GM18868 (cell line): ENCODE measurements around the gene ANK3.

Source experiments
- ATAC-seq: cut with Tn5 transposase; IDR thresholded peaks from one replicate; pipeline ENCODE4 v1.9.1; 2021; ENCODE audit warnings: mild to moderate bottlenecking, moderate library complexity; ENCODE audit not compliant: unreplicated experiment

The ANK3 gene

DNA sequence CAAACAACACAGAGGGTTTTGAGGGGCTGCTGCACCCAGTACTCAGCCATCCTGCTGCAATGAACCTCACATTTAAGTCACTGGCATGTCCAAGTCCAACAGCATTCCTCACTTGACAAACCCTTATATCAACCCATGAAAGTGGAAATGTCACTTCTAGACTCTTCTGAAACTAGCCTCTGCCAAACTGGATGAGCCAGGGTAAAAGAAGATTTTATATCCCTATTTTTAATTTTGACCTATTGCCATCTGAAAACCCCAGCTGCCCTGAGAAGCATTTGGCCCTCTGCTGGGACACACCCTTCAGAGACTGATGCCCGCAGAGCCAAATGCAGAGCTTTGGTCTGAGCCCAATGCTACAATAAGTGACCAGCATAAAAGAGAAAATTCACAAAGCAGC lies 201.1 kb downstream of the ANK3 start:
- no peak for ATAC-seq

DNA sequence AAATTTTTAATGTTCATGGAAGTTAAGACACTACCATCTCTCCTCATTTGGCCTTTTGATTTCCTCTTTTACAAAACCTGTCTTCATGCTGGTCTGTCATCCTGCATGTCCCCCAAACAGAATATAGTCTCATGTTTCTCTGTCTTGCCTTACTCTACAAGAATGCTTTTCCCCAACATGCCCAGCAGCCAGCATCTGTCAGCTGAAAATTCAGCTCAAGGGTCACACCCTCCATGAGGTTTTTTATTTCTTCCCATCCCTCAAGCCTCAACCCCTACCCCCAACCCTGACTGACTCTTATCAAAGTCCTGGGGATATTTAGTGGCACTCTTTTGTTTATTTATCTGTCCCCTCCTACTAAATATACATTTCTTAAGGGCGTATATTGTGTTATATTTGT lies 202.0 kb downstream of the ANK3 start:
- ATAC-seq = no peak

DNA sequence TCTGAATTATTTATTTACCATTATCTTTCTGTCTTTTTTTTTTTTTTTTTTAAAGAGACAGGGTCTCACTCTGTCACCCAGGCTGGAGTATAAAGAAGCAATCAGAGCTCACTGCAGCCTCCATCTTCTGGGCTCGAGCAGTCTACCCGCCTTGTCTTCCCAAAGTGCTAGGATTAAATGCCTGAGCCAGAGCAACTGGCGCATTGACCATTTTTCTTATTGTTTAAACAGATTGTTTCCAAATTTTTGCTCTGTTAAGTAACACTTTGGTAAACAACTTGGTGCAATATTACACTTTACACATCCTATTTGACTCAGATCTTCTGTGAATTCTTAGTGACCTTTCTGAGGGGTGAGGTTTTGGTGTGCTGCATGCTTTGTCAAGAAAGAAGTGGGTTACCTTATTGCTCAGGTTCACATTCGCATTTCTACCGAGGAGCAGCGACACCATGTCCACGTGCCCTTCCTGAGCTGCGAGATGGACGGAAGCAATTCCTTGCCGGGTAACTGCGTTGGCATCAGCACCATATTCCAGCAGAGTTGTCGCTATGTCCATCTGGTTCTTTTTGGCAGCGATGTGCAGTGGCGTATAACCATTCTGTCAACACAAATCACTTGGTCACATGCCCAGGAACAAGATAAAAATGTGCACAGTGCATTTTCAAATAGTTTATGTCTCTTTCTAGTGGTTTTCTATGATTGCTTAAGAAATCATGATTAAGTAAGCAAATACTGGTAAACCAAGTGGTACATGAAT lies 203.2 kb downstream of the ANK3 start:
- ATAC-seq = no peak

DNA sequence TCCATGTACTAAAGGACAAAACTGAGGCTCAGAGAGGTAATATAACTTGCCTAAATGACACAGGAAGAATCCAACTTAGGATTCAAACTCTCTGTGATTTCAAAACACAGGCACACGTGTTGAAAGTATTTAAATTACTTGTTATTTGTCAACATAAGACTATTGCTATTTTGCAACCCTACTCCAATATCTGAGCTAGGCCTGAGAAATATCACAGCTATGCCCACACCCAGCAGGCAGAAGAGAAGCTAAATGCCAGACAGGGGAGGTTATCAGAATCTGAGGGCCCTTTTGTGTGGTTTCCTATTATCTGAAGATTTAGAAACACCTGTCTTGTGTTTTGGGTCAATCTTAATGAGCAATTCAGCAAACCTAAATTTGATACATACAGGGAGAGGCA lies 204.3 kb downstream of the ANK3 start:
- no peak for ATAC-seq

DNA sequence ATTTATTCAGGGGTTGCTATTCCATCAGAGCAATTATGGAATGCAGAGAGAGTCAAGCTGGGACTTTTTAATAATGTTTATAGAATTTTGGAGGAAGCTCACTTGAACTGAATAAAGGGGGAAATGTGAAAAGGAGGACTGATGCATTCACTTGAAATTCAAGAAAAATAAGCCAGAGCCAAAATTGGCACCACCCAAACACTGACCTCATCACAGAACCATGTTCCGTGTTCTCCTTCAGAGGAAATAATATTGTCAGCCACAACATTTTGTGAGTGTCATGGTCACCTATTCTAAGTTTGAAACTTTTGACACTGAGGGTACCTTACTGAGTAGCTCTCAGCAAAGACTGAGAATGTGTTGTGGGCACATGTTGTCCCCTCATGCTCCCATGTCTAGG lies 207.0 kb downstream of the ANK3 start:
- no peak for ATAC-seq

DNA sequence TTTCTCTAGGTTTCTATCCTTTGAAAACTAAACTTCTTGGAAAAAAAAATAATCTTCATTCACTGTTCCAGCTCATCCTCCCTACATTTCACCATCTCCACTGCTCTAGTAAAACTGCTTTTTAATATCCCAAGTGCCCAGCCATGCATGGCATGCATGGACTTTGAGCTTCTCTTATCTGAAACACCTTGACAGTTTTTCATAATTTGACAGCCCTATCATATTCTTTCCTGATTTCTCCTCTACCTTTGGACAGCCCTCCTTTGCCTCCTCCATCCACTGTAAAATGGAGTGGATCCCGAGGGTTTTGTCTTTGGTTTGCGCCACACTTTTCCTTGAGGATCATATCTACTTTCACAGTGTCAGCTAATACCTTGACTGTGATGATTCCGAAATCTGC lies 212.8 kb downstream of the ANK3 start:
- ATAC-seq = no peak

DNA sequence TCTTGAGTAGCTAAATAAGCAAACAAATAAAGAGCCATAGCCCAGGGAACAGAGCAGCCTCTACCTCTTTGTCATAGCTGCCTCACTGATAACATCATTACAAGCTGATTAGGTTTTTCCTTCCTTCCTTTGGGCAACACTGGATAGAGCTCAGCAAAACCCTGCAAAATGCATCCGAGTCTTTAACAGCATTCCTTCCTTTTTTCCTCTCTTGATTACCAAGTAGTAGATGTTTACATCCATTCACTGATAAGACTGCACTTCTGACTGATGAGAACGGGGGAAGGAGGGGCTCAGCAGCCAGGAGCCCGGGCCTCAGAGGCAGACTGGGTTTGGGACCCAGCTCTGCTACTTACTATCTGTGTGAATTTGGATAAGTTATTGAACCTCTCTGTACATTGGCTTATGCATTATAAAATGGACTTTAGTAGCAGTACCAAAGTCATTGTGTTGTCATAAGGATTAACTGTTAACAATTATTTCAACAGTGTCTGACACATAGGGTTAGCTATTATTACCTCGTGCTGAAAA lies 214.2 kb downstream of the ANK3 start:
- no peak for ATAC-seq

DNA sequence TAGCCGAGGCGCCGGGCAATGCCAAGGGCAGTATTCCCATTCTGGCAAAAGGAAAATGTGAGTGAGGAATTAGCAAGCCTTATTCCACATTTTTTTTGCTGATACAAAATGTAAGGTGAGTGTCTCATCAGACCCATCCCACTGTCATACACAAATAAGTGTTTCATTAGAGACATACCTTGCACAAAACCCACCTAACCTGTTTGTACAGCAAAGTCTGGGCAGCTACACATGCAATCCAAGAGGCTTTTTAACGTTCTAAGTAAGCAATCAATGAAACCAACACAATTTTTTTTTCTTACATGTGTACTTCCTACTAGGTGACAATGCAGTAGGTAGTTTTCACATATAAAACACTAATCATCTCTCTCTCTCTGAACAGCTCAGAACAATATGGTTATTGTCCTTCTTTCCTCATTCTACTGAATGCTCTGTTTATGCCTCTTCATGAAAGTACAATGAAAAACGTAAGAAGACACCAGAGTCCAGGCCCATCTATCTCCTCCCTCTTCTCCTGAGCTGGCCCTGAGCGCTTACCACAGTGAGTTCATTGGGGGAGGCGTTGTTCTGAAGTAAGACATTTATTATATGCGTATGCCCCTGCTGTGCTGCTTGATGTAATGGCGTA lies 217.2 kb downstream of the ANK3 start:
- no peak for ATAC-seq

DNA sequence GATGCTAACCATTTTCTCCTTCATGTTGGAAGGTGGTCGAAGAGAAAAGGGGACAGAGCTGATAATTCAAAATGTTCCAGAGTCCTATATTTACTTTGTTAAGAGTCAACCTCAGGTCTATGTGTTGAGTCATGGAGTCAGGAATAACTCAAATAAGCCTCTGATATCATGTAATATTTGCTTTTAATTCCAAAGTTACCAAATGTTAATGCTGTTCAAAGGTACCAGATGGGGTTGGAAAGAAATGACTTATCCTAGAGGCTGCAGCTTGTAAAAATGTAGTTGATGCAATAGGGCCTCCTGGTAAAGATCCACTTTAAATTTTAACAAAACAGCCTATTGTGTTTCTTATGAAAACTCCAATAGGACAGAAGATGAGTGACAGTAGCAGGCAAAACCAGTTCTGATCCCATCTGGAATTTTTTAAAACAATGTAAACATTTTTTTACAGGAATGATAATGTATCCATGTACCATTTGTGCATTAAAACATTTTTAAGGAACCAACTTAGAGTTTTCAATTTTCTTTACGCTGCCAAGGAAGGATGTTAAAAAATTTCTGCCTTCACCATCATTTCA lies 218.2 kb downstream of the ANK3 start:
- no peak for ATAC-seq

DNA sequence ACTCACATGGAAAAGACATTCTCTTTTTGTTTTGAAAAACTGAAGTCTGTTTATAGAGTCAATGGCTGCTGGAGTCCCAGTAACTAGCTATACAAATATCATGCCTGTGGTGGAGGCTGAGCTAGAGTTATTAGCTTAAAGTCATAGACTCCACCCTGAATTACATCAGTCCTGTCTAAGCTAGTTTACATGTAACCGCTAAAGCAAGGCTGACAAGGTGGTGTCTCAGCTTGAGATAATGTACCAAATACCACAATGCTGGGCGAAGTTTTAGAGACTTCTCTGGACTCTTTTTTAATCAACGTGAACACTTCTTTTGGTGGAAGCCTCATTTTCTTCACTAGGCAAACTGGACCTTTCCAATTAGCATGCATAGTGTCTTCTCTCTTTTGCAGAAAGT lies 219.4 kb downstream of the ANK3 start:
- ATAC-seq = no peak

DNA sequence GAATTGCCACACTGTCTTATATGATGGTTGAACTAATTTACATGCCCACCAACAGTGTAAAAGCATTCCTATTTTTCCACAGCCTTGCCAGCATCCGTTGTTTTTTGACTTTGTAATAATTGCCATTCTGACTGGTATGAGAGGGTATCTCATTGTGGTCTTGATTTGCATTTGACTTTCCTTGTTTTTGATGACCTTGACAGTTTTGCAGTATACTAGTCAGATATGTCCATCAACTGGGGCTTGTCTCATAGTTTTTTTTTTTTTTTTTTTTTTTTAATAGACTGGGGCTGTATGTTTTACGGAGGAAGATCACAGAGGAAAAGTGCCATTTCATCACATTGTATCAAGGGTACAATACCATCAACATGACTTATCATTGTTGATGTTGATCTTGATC lies 220.6 kb downstream of the ANK3 start:
- ATAC-seq = no peak

DNA sequence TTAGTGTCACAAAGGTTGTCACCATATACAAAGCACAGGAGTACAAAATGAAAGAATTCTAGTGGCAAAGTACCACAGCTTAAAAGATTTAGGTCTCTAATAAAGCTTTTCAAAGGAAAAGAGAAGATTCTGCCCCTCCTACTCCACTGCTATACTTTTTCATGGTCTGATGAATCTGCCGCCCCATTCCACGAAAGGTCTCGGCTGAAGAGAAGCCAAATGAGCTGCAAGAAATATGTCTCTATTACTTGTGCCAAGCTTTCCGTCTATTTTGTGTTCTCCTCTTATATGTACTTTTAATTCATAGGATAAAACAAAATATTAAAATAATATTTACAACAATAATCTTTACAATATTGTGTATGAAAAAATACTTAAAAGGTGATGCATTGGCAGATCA lies 222.6 kb downstream of the ANK3 start:
- no peak for ATAC-seq

DNA sequence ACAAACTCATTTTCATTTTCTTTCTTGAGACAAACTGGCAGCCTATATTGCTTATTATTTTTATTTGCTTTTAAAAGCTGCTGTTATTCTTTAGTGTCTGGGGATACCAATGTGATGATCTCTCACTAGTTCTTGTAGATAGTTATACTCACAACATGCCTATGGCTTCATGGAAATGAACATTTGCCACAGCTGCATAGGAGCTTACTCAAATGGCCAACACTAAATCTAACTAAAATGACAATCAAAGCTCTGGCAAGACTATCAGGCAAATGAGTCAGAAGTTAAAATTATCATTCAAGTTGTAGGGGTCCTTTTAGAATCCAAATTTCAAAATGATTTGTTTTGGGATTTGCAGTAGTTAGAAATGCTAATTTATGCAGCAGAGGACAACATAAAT lies 225.9 kb downstream of the ANK3 start:
- no peak for ATAC-seq

DNA sequence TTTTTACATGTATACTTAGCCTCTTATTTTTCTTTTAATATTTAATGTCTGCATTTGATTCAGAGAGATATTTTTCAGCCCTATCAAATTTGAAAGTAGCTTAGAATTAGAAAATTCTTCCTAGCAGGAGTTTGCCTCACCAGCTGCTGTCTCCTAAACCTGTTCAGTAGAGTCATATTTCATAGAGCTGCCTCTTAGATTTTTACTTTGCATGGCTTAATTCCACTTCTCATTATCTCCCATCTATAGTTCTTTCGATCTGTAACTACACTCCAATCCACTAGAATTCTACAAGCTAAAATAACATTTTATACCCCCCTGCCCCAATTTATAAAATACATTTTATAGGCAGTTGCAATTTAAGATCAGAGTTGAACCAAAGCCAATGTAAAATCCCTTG lies 227.0 kb downstream of the ANK3 start:
- no peak for ATAC-seq

DNA sequence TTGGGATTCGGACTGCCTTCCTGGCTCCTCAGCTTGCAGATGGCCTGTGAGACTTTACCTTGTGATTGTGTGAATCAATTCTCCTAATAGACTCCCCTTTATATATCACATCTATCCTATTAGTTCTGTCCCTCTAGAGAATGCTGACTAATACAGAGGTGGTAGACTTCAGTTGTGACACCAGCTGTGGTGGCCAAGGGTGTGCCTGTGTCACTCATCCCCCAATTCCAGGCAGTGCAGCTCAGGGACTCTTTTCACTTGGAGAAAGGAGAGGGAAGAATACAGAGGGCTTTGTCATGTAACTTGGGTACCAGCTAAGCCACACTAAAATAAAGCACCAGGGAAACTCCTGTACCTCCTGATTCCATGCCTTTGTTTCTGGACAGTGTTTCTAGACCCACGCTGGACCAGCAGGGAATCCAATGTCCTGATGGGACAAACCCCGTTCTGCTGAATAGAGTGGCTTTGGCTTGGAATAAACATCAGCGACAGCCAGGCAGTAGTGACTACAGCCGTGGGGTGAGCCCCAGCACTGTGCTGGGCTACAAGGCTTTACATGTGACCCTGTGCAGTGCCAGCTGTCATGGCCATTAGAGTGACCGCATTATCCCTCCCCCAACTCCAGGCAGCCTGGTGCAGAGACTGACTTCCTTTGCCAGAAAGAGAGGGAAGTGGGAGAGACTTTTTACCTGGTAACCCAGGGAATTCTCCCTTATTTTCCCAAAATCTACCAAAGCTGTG lies 233.6 kb downstream of the ANK3 start:
- ATAC-seq = no peak

DNA sequence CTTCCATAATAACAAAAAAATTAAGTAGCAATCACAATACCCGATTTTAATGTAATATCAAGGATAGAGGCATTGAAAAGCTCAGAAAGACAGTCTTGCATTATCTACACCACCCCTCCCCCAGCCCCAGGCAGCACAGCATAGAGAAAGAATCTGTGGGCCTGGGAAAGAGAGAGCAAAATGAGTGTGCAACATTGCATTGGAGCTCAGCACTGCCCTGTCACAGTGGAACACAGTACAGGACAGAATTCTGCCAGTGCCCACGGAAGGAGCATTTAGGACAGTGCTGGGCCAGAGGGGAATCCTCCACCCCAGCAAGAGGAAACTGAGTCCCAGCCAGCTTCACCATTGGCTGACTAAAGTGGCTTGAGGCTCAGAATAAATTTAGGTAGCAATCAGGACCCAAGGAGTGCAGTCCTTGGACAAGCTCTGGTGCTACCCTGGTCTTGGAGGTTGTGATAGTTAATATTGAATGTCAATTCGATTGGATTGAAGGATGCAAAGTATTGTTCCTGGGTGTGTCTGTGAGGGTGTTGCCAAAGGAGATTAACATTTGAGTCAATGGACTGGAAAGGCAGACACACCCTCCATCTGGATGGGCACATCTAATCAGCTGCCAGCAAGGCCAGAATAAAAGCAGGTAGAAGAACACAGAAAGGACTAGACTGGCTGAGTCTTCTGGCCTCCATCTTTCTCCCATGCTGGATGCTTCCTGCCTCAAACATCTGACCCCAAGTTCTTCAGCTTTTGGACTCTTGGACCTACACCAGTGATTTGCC lies 234.4 kb downstream of the ANK3 start:
- no peak for ATAC-seq

DNA sequence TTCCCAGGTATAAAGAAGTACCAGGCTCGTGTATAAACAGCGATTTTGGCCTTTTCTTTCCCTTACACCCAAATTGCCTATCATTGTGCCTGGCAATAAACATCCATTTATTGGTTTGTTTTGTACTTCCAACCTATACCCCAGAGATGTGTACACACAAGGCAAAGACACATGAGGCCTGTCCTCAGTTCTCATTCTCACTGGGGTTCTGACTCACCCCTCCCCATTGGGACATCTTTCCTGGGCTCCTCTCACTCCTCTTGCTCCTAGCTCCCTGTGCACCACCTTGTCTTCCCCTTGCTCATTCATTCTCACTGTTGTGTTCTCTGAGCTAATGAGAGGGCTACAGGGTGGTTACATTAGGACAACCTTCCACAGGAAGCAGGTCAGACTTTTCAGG lies 240.7 kb downstream of the ANK3 start:
- ATAC-seq = no peak

DNA sequence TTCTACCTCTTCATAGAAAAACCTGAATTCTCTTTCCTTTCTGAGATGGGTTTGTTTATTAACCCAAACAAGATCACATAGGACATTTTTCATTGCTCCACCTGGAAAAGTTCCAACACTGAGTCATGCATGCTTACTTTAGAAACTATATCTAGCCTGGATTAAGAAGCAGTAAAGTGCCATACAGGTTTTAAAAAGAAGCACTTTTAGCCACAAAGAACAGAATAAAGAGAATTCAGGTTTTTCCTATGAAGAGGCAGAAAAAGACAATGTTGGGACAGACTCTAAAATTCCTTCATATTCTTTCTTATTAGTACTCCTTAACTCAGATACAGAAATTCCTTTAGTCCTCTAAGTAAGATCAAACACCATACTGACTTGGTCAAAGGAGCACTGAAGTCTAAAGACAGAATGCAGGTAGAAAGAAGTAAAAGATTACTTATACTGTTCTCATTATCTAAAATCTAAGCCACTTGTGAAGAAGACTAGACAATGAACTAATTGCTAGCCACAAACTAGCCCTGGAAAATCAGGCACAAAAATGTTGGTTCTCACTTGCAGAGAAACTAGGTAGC lies 241.3 kb downstream of the ANK3 start:
- ATAC-seq = no peak

DNA sequence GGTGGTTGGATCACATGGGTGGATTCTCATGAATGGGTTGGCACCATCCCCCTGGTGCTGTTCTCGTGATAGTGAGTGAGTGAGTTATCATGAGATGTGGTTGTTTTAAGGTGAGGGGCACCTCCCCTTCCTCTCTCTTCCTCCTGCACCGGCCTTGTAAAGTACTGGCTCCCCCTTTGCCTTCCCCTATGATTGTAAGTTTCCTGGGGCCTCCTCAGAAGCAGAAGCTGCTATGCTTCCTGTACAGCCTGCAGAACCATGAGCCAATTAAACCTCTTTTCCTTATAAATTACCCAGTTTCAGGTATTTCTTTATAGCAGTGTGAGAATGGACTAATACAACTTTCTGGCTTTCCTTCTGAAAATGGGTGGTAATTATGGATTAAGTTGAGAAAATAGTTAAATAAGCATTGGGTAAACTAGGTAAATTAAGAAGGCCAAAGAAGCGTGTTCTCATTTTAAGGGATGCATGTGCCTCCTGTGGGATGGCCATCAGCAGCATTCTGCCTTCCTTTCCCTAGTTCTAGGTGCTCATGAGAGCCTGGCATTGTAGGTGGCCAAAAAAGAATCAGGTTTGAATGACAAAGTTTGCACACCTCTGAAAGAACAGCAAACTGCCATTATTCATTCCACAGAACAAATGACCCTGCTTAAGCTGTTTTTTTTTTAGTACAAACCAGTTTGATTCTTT lies 242.0 kb downstream of the ANK3 start:
- ATAC-seq = no peak

DNA sequence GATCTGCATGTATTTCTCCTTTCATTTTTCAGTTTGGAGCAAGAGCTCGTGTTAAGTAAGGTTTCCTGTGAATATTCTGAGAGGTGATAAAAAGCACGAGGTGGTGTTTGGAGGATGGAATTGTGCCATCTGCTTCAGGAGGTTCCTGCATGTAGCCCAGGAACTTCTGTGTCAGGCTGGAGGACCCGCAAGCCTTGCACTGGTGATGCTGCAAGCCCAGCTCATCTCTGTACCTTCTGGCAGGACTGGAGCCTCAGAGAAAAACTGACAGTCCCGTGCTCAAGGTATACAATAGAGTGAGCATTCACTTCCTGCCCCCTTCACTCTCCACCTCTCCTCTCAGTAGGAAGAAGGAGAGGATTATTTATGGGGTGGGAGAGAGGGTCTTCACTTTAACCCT lies 242.7 kb downstream of the ANK3 start:
- no peak for ATAC-seq
